ENCODE data around the gene SUPT4H1.

SUPT4H1 gene

DNA sequence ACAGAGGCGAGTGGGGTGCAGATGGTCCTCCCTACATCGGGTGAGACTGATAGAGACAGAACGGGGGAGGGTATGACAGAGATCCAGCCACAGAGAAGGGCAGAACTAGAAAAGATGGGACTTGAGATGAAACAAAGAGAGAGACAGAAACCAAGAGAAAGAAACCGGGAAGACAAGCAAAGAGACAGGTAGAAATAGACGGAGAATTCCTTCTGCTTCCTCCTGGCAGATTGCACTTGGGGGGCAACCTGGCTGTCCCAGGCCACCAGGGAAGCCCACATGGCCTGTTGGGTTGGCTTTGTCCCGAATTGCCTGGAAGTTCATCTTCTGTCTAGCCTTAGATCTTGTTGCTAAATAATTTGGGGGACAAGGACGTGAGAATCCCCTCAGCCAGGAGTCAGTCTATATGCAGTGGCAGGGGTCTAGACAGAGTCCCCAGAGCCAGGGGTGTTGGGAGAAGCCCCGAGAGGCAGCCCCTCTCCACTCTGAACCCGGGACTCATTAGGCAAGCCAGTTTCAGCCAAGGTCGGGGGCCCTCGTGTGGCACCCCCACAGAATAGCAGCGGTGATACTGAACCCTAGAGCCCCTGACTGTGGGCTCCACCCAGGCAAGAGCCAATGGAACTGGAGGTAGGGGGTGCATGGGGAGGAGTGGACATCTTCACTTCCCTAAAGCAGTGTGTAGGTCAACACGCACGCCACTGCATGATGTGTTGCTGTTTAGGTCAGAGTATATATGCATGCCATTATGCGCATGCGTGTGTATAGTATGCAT lies 22.8 kb downstream of the SUPT4H1 start:
- peak; percentile 83 for DNase-seq (ENCODE audit: low read depth)

DNA sequence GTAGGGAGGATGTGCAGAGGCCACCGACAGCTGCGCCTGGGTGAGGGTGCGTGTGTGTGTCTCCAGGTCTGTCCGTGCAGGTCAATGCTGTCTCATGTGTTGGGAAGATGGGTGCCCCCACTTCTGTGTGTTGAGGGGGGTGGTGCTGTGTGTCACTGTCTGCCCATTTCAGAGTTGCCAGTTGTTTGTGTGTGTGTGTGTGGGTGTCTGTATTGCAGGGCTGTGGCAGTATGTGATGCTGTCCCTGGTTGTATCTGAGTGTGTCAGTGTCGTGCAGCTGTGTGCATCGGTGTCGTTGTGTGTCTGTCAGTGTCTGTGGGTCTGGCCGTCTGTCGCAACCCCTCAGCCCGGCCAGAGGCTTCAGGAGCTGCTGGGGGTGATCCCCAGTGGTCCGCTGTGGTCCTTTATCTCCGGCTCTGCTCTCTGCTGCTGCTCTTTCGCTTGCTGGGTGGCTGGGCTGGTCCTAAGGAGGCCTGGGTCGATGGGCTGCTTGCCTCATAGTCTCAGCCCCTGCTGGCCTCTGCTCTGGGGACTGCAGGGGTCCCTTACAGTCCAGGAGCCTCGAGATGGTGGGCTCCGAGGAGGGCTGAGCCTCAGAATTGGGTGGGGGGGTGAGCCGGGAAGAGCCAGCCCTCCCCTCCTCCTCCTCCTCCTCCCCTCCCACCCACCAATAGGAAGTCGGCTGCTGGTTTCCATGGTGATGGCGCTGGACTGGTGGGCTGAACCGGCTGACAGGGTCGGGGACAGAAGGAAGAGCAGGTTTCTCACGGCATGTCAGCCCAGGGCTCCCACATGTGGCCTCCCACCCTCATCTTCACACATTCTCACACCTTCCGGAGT lies 23.6 kb downstream of the SUPT4H1 start, which contains the start of gene TSPOAP1:
Gene TSPOAP1 (minus strand): TSS at position 601 of the 840 bp plus-strand sequence. CDS start 875 bp downstream, outside the sequence.
- DNase-seq (ENCODE audit: low read depth): peak; percentile 78

DNA sequence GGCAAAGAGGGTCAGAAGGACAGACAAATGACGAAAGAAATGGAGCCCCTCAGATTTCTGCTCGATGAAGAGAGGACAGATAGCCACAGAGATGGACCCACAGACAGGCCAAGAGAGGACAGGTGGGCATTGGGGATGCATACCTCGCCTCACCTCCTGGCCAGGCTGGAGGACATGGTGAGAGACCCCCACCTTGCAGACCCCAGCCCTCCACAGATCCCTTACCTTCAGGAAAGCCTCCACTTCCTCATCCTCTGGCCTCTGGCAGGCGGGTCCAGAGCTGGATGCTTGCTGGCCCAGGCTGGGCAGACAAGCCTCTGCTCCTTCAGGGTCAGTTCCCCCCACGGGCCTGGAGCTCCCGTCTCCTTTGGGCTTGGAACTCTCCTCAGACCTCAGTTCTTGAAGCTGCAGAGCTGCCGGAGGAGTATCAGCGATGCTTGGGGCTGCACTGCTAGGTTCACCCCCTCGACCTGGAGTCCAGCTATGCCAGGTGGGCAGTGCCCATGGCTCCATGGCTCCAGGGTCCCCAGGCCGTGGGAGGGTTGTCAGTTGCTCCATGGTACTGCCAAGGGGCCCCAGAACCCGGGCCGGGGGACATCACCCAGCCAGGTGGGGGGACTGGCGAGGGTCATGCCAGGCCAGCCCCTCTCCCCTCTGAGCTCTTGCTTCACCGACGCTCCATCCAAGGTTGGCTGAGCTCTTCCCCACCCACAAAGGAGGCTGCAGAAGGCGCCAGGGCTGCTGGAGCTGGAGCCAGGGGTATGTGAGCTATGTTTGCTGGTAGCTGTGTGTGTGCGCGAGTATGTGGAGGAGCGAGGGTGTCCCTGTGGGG lies 24.4 kb downstream of the SUPT4H1 start:
- no peak for DNase-seq (ENCODE audit: low read depth)

DNA sequence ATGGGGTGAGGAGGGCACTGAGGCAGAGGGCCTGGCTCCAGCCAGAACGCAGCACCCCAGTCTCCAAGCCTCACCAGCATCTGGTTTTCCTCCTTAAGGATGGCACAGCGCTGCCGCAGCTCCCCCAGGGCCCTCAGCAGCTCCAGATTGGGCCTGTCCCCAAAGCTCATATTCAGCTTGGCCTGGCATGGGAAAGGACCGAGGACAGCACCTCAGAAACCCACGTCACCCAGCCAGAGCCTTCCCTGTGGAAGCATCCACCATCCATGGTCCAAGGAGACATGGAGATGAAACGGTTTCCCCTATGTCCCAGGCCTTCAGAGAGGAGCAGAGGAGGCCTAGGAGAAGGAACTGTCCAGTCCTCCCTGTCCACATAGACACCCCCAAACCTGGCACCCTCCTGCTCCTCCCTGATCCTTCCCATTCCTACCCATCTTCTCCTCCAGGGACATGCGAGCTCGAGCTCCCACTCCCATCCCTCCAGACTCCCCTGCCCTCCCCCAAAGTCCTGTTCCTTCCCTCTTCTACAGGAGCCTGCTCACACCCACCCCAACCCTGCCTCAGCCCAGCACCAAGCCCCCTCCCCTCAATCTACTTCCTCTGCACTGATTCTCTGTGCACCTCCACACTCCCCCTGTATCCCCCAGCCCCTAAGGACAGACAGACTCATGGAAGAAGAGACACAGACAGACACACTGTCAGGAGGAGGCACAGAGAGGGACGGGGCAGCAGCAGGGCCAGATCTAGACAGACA lies 25.2 kb downstream of the SUPT4H1 start:
- DNase-seq (ENCODE audit: low read depth): no peak

DNA sequence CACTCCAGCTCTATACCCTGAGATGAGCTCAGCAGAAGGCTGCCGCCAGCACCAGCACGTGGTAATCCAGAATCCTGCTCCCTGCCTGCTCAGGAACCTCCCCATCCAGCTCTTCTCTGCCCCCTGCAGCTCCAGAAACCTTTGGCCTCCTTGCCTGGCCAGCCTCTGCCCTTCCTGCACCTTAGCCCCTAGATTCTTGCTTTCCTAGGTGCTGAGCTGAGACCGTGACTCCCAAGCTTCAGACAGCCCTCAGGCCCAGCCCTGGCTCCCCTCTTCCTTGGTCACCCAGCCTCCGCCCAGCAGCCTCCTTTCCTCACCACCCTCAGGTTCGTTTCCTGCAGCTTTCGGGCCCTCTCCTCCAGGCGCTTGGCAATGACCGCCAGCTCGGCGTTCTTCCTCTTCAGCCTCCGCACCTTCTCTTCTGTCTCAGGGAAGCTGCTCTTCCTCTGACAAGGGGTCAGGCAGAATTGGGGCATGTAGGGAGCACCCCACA lies 26.0 kb downstream of the SUPT4H1 start:
- no peak for DNase-seq (ENCODE audit: low read depth)

DNA sequence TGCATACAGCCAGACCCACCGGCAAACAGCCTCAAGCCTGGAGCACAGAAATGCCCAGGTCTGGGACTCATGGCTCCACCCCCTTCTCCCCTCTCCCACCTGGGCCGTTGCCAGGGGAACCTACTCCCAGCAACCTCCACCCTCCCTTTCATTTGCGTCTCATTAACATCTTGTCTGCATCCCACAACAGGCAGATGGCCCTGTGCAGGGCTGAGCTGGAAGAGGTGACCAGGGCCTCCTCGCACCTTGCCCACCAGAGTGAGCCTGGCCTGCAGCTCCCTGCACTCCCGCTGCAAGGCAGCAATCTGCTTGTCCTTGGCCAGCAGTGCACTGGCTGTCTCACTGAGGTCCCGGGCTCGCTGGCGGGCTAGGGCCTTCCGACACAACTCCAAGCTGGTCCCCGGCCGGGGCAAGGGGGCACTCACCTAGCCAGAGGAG lies 26.7 kb downstream of the SUPT4H1 start:
- DNase-seq (ENCODE audit: low read depth): no peak

DNA sequence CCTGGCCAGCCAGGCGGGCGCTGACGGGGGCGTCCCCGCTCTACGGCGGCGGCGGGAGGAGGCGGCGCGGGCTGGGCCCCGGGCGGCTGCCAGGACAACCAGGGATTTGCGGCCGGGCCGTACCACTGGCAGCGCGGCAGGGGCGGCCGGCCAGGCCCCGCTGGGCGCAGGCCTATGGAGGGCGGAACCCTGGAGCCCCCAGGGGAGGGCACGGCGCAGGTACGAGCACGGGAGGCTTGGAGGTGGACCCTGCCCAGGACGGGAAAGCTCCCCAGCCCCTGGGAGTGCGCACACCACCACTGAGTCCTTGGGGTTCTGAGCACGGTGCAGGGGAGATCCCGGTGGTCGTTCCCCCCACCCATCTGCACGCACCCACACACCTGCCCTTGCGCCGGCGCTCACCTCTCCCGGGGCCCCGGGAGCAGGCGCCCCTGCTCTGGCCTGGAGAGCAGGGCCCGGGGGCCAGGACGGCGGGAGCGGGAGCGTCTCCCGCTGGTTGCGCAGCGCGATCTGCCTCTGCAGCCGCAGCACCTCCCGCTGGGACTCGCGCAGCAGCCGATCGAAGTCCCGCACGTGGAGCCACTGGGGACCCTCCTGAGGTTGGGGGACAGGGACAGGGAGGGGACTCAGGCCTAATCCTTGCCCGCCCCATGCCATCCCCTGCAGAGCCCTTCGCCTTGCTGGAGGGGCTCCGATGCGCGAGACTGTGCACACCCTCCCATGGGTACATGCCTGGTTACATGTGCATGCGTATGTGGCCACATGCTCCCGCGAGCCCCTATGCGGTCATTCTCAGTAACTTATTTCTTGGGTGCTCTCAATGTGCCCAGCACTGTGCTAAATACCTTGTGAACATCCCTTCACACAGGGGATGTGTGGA lies 27.4 kb downstream of the SUPT4H1 start:
- no peak for DNase-seq (ENCODE audit: low read depth)

DNA sequence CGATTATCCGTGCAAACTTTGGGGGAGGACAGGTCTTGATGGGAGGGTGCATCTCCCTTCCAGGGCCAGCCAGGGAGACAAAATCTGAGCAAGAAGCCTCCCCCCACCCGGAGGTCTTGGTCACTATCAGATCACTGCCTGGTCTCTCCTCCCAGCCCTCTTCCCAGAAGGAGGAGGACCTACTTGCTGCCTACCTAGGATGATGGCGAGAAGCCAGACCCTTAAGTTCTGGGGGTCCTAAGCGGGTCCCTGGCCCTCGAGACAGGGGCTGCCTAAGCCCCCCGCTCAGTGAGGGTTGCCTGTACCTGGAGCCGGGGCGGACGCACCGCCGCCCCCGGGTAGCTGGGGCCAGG lies 28.0 kb downstream of the SUPT4H1 start:
- no peak for DNase-seq (ENCODE audit: low read depth)

DNA sequence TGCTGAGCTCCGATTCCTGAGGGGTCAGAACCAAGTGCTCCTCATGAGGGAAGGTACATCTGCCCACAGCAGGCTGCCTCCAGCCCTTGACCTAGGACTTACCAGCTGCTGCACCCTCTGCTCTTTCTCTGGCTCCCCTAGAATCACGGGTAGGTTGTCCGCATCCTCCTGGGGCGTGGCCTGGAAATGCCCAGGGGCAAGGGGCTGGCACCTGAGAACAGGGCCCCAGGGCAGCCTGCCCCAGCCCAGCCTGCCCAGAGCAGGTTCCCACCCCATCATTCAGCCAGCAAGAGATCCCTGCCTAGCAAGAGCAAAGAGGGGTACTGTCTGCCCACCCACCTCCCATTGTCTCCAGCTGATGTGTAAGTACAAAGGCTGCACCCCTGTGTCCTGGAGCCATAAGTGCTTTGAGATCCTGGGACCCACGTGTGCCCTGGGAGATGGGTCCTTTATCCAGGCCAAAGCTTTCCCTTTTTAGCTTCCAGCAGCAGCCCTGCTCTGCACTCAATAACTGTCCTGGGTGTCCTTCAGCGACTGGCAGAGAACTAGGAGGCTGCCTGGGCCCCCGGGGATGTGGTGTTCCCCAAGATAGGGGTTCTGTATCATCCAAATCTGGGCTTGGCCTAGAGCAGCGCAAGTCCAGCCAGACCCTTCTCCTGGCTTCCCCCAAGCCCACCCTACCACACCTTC lies 28.5 kb downstream of the SUPT4H1 start:
- DNase-seq (ENCODE audit: low read depth): no peak

DNA sequence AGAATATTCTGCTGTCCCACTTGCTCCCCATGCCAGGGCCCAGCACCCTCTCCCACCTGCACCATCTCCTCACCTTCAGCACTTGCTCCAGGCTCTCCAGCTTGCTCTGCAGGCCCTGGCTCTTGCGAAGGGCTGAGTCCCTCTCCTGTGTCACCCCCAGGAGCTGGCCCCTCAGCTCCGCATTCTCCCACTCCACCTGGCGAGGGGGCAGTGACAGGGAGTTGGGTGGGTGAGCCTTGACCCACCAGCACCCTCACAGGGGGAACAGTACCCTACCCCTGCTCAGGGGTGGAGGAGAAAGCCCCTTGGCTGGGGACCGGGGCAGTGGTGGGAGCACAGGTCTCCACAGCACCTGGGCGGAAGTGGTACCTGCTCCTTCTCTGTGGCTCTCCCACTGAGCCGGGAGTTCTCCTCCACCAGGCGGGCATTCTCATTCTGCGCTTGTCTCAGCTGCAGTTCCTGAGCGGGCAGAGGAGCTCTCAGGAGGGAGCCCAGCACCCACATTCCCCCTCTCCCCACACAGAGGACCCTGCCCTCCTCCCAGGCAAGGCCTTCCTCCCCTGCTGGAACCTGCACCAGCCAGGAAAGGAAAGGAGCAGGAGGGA lies 29.3 kb downstream of the SUPT4H1 start:
- DNase-seq (ENCODE audit: low read depth): no peak

DNA sequence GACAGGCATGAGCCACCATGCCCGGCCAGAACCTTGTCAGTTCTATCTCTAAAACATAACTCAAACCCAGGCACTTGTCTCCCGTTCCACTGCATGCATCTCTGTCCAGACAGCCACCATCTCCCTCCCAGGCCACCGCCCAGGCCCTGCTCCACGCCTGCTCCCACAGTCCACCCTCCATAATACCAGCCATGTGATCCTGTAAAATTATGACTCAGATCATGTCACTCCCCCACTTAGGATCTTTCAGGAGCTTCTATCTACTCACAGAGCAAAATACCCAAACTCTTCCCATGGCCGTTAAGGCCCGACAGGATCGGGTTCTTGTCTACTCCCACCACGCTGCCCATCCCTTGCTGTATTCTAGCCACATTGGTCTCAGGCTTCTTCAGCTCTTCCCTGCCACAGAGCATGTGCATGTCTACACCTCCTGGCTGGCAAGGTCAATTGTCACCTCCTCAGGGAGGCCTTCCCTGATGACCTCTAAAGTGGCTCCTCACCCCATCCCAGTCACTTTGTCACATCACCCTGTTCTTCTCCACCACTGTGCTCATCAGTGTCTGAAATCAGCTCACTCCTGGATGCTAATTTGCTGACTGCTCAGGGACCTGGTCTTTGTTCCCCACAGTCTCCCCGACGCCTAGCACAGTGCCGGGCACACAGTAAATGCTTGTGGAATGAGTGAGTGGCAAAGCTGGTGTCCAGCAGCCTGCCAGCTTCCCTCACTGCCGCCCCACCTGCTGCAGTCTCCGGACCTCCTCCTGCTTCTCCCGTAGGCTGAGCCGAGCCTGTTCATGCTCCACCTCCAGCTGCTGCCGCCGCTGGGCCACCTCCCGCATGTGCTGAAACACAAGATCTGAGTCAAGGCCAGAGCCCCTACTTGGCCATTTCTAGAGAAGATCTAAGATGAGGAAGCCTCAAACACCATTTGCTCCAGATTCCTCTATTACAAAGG lies 30.2 kb downstream of the SUPT4H1 start:
- DNase-seq (ENCODE audit: low read depth): no peak

DNA sequence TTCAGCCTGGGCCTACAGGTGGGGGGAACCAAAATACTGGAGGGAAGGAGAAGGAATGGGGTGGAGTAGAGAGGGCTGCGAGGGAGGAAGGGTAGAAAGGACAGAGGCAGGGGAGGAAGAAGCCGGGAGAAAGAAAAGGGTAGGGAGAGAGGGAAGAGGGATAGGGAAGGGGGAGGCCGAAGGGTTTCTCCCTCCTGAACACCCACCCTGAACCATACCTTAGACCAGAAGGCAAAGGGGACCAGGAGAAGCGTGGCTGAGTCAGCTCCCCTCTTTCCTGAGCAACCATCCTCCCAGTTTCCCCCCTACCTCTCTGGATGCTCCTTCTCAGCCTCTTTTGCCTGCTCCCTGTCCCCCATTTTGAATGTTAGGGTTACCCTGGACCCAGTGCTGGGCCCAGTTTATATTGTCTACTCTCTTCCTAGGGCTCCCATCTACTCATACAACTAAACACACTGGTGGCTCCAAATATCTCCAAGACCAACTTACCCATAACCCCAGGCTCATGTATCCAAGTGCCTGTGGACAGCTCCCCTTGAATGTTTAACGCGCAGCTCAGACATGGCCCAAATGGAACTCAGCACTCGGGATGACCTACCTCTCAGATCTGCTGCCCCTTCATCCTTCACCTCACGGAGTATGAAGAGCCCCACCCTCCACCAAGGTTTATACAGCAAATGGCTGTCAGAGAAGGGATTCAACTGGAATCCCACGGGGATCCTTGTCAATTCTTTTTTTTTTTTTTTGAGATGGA lies 31.3 kb downstream of the SUPT4H1 start:
- DNase-seq (ENCODE audit: low read depth): no peak

DNA sequence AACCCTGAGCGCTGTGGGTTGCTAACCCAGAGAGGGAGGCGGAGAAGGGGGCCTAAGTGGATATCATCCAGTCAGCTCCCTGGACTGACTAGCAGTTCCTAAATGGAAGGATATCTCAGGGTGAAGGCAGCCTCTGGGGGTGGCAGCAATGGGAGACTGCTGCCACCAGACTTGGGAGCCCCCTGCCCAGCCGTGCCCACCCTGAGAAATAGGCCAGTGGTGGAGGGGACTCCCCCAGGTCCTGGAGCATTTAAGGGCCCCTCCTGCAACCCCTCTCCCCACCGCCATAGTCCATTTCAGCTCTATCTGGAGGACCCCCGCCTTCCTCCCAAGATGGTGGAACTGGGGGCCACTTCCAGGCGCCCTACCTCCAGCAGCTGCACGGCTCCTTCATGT lies 31.8 kb downstream of the SUPT4H1 start:
- DNase-seq (ENCODE audit: low read depth): no peak

DNA sequence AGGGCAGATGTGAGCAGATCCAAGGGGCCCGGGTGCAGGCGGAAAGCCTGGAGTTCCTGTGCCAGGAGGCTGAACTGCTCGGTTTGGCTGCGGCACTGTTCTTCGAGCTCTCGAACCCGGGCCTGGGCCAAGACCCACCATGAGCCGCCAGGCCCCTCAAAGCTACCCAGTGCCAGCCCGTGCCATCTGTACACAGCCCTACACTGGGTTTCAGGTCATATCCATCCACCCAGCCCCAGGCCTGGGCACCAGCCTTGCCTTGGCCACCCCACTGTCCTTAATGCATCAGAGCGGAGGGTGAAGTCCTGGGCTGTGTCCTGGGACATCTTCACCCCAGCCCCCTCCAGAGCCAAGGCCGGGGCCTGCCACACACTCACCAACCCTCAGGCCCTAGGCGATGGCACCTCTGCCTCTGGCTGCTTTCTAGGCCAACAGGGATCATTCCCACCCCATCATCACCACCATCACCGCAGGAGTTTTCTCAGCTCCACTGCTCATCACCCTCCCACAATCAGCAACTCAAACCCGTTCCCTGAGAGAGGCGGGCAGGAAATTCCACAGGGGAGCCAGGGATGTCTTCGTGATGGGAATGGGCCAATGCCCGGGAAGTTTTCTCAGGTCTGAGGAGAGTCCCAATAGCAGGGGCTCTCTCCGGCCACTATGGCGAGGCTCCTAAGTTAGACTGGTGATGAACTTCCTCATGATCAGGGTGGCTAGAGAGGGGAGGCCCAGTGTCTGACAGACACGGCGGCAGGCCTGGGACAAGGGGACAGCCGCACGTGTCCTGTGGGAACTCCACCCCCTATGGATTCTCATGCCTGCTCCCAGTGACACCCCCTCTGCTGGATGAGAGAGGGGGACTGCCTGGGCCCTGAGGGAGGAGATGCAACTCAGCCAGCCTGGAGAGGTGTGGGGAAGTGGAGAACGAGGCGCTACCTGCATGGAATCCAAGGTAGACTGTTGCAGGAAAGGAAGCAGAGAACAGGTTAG lies 32.5 kb downstream of the SUPT4H1 start:
- DNase-seq (ENCODE audit: low read depth): no peak

DNA sequence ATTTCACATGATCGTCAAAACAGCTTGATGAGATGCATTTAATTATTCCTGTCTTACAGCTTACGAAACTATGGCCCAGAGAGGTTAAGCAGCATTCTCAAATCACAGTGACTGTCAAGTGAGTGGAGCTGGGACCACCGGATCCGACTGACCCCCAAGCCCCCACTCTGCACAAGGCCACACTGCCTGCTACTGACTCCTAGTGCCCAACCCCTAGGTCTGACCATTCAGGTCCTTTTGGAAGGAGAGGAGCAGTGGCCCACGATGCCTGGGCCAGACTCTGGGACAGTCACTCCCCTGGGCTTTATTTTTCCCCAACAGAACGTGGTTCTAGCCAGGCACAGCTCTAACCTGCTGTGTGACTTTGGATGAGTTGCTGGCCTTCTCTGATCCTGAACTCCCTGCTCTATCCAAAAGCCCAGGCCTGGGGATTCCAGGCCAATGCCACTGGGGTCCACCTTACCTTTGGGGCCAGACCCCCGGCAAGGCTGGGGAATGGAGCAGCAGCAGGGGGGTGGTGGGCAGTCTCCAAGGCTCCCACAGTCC lies 33.3 kb downstream of the SUPT4H1 start:
- no peak for DNase-seq (ENCODE audit: low read depth)

DNA sequence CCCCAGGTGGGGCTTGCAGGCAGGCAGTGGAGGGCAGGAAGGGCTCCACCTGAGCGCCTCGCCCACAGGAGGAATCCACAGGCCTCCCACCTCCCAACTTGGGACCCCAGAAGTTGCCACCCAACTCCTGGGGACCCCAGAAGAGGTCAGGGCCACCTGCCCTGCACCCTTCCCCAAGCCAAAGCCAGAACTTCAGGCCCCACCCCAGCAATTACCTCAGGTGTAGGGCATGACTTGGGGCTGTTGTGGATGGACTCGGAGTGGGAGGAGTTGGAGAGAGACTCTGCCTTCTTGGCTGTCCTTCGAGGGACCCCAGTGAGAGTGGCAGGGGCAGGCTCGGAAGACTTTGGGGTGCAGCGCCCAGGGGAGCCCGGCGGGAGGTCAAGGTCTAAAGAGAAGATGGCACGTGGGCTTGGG lies 33.9 kb downstream of the SUPT4H1 start:
- no peak for DNase-seq (ENCODE audit: low read depth)
